Measurements from ENCODE around the gene HID1.

HID1 gene

GRCh38 chr17:74959826-74960515, 12.6 kb downstream of the HID1 start:
- no peak overlapping the region for H3K4me3 ChIP-seq (ENCODE audit: low read depth, low read length)
- no peak for TF ChIP-seq CTCF (IDR thresholded peaks at IDR 0.05; ENCODE audit: borderline replicate concordance, insufficient read depth, low read depth, low read length)

- no peak overlapping the region for H3K4me3 ChIP-seq (ENCODE audit: low read depth, low read length)
- TF ChIP-seq CTCF (IDR thresholded peaks at IDR 0.05; ENCODE audit: borderline replicate concordance, insufficient read depth, low read depth, low read length): peak; percentile 96
Observed at GRCh38 chr17:74957935-74958740, 14.4 kb downstream of the HID1 start.

- H3K4me3 ChIP-seq (ENCODE audit: low read depth, low read length): no peak overlapping the region
- TF ChIP-seq CTCF (IDR thresholded peaks at IDR 0.05; ENCODE audit: borderline replicate concordance, insufficient read depth, low read depth, low read length): no peak
Observed at GRCh38 chr17:74956093-74956492, 16.5 kb downstream of the HID1 start.

- H3K4me3 ChIP-seq (ENCODE audit: low read depth, low read length): no peak overlapping the region
- no peak for TF ChIP-seq CTCF (IDR thresholded peaks at IDR 0.05; ENCODE audit: borderline replicate concordance, insufficient read depth, low read depth, low read length)
Observed at GRCh38 chr17:74954665-74955421, 17.7 kb downstream of the HID1 start.

GRCh38 chr17:74954115-74954514, 18.4 kb downstream of the HID1 start:
- TF ChIP-seq CTCF (IDR thresholded peaks at IDR 0.05; ENCODE audit: borderline replicate concordance, insufficient read depth, low read depth, low read length): no peak
- no peak overlapping the region for H3K4me3 ChIP-seq (ENCODE audit: low read depth, low read length)

GRCh38 chr17:74953134-74953687, 19.3 kb downstream of the HID1 start:
- H3K4me3 ChIP-seq (ENCODE audit: low read depth, low read length): no peak overlapping the region
- TF ChIP-seq CTCF (IDR thresholded peaks at IDR 0.05; ENCODE audit: borderline replicate concordance, insufficient read depth, low read depth, low read length): no peak

All from GM12875 (cell line).